SK-N-MC (cell line): ENCODE measurements around the gene PRDM2.

Source experiments
- EZH2 ChIP-seq: fragments of 200-600 bp; sonication (generic); IDR thresholded peaks from one replicate; pipeline ENCODE4 v1.6.1; 2017; ENCODE audit warnings: antibody characterized with exemption
- FOXP2 ChIP-seq: optimal IDR thresholded peaks from 2 replicates; pipeline ENCODE3; 2011; ENCODE audit warnings: mild to moderate bottlenecking, moderate library complexity; ENCODE audit not compliant: insufficient read depth; ENCODE audit errors: extremely low read length, control extremely low read depth
- POLR2AphosphoS5 ChIP-seq: IDR thresholded peaks from 2 replicates; pipeline ENCODE4 v1.6.1; 2012; ENCODE audit warnings: mild to moderate bottlenecking, low read depth, low read length, borderline replicate concordance

DNA sequence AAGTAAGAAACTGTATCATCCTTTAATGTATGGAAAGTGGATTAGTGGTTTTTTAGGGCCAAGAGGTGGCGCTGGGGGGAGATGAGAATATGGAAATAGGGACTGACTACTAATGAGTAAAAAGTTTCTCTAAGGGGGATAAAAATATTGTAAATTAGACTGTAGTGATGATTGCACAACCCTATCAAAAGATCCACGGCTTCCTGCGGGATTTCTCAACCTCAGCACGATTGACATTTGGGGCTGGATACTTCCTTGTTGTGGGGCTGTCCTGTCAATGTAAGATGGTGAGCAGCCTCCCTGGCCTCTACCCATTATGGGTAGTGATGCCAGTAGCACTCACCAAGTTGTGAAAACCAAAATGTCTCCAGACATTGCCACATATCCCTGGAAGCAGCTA is 36.0 kb upstream of the PRDM2 start:
- no peak for TF ChIP-seq POLR2AphosphoS5
- no peak for TF ChIP-seq EZH2
- no peak for TF ChIP-seq FOXP2
